ENCODE data around the gene SAA4.
"Not testable (repeated sequence)": the region's sequence is repeated elsewhere in the genome, so short reads cannot be mapped to it uniquely, and the experiment has no call there.

The SAA4 gene

DNA sequence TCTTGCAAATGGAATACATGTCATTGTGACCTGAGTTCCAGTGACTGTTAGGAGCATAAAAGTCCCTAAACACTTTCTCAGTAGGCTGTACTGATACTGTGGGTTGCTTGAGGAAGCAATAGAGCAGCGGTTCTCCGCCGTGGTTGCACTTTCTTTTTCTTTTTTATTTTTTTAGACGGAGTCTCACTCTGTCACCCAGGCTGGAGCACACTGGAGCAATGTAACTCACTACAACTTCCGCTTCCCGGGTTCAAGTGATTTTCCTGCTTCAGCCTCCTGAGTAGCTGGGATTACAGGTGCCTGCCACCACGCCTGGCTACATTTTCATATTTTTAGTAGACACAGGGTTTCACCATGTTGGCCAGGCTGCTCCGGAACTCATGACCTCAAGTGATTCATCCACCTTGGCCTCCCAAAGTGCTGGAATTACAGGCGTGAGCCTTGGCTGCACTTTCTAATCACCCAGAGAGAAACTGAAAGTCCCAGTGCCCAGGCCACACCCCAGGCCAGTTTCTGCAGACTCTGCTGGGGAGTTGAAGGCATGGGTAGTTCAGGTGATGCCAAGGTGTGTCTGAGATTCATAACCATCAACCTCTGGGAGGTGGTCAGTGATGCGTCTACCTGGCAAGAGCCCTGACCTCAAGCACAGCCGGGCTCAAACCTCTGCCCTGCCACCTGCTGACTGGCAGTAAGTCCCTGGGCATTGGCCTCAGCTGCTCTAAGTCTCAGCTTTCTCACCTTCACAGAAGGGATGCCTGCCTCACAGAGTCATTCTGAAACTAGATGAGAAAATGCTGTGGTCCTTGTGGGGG, 10.0 kb upstream of the SAA4 start:
- DNase-seq: not testable (repeated sequence)

DNA sequence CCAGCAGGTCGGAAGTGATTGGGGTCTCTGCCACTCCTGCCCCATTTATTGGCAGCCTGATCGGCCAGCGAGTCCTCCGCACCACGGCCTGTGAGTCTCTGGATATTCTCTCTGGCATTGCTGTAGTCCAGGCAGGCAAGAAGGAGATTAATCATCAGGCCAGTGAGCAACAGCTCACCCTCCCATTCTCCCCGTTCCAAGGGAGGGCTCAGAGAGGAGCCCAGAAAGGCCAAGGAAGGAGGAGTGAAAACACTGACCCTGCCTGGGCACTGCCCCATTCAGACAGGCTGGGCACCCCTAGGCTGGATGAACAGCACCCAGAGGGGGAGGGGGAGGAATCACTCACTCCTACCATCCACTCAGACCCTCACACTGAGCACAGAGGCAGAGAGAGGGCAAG, 8.8 kb upstream of the SAA4 start:
- DNase-seq: no peak

DNA sequence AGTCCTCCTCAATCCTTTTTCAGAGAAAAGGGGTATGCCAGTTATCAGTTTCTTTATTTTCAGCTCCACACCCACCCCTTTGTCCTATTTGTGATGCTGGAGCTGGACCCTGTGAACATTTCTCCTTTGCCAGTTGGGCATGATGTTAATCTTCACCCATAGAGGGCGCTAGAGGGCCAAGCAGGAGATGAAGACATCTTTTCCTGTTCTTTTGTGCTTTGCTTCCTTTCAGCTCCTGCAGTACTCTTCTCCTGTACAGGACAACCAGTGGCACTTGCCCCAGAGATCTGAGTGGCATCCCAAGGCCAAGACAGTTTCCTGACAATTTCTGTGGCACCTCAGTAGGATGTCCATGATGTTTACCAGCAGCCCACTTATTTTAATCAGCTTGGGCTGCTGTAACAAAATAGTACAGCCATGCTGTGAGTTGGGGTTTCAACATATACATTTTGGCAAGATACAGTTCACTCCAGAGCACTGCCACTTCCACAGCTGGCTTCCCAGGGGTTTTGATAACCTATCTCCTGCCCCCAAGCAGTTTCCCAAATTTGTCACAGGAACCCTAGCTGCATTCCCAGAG, 7.3 kb upstream of the SAA4 start:
- peak; percentile 81 for DNase-seq

GRCh38 chr11:18239655-18240054, 3.1 kb upstream of the SAA4 start:
- no peak for DNase-seq

GRCh38 chr11:18235394-18236334, 938 bp downstream of the SAA4 start:
- DNase-seq: no peak

DNA sequence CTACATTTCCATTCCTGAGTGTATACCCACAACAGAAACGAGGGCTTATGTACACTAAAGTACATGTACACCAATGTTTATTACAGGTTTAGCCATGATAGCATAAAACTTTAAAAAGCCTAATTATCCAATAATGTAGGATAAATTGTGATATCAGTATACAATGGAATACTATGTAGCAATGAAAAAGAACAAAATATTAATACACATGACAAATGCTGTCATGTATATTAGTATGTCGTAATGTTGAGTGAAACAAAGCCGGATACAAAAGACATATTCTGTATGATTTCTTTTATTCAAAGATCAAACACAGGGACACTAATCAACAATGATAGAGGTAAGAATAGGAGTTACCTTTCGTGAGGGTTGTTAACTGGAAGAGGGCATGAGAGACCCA, 2.7 kb downstream of the SAA4 start:
- no peak for DNase-seq

GRCh38 chr11:18230859-18231258, 5.7 kb downstream of the SAA4 start:
- no peak for DNase-seq

- no peak for DNase-seq
These were observed 7.1 kb downstream of the SAA4 start for GRCh38 chr11:18229501-18229900.

- DNase-seq: no peak
These were observed 10.7 kb downstream of the SAA4 start for GRCh38 chr11:18225913-18226312.

DNA sequence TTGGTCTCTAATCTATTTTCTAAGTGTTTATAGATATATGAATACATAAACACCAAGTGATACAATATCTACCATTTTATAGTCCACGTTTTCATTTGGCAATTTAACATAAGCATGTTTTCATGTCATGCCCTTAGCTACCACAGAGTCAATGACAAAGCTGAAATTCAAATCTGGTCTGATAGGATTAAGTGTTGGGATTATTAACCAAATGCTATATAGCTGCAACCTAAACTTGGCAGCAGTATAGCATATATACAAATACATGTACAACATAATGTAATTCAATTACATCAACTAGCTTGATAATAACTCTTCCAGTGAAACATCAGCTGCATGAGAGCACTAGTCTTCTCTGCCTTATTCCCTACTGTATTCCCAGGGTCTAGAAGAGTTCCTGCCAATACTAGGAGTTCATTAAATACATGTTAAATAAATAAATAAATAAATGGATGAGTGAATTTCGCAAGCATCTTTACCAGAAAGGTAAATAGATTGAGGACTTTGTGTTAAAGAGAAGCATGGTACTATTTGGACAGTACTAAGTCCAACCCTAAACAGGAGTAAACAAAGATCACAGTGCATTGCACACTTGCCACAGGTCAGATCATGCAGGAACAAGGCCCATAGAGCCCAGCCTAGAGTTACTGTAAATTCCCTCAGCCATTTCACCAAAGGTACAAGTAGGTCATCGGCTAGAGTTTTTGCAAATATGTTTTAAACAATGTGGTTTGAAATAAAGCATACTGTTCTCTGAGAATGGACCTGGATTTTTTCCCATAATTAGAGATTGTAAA, 12.8 kb downstream of the SAA4 start:
- DNase-seq: peak; percentile 82

DNA sequence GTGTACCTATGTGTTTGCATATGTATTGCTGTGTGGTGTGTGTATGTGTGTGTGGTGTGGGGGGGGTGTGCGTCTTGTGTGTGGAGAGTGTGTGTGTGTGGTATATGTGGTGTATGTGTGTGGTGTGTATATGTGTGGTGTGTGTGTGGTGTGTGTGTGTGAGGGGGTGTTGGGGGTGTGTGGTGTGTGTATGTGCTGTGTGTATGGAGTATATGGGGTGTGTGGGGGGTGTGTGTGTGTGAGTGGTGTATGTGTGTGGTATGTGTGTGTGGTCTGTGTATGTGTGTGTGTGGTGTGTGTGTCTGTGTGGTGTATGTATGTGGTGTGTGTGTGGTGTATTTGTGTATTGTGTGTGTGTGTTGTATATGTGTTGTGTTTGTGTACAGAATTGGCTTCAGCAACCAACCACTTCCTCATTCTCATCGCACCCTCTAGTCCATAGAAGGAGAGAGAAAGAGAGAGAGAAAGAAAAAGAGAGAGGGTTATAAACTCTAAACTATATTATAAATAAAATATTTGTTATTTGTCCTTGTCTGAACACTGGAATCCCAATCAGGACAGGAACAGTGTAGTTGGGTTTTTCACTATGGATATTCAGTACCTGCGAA, 13.7 kb downstream of the SAA4 start:
- DNase-seq: no peak

DNA sequence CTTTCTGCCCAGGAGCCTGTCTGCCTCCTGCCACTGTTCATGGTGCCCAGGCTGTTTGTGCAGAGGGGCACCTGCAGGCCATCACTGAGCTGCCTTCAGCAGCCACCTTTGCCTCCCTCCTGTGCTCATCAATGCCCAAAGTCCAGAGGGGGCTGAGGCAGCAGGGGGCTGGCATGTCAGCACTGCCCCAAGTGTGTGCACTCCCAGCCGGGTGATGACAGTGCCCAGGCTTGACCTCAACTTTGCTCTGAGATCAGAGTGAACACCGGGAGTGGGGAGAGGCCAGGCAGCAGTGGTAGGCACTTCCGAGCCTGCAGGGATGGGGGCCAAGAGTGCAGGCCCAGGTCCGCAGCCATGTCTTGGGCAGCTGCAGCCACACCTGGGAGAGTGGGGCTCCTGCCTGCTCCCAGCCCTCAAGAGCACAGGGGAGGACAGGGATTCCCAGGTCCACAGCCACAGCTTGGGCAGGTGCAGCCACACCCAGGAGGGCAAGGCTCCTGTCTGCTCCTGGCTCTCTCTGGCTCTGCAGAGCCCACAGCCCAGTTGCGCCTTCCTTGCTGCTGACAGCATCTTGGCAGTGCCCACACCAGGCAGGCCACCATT, 15.2 kb downstream of the SAA4 start:
- no peak for DNase-seq

DNA sequence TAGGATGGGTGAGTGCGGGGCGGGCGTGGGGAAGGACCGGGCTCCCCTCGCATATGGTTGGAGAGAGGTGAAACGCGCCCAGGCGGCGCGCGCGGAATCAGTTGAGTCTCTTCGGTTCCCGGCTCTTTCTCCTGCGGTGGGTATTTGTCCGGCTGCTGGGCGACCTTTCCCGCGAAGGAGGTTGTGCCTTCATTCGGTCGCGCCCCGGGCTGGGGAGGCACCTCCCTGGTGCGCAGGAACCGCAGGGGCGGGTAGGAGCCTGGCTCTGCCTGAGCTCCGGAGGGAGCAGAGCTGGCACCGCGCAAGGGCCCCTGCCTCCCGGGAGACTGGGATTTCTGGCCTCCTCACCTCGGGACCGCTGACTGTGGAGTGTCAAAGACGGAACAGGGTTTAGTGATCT, 27.5 kb downstream of the SAA4 start:
- DNase-seq: no peak

- DNase-seq: no peak
These were observed 31.8 kb downstream of the SAA4 start for GRCh38 chr11:18204771-18205170.

DNA sequence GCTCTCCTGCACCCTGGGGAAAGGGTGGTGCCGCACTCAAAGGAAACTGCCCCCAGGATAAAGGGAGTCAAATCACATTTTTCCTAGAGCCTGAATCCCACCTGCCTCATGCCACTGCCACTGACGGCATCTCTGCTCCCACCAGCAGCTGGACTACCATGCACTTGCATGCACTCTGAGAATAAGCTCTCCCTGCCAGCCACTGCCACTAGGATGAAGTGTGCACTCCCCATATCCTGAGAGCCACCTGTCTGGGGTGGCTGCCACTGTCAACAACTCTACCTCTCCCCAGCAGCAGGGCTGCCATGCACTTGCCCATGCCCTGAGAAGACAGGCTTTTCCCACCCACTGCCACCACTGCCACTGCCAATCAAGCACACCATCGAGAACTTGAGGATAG, 32.4 kb downstream of the SAA4 start:
- no peak for DNase-seq

DNA sequence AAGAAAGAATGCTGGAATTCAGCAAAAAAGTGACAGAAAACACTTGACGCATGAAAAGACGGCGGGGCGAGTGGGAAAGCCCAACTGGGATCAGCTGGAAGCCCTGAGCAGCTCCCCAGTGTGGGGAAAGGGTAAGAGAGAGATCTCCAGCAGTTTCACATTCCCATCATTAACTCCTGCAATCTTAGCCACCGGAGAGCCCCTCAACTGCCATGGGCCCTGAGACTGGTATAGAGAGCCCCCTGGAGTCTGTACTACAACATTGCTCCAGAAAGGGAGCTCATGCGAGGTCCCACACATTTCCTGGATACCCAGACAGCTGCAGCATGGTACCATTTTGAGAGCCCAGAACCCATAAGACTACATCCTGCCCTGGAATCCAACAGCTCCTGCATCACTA, 32.9 kb downstream of the SAA4 start:
- DNase-seq: peak; percentile 38

DNA sequence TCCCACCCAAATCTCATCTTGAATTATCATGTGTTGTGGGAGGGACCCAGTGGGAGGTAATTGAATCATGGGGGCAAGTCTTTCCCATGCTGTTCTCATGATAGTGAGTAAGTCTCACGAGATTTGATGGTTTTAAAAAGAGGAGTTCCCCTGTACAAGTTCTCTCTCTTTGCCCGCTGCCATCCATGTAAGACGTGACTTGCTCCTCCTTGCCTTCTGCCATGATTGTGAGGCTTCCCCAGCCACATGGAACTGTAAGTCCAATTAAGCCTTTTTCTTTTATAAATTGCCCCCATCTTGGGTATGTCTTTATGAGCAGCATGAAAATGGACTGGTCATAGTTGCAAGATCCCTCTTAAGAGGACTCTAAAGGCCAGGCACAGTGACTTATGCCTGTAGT, 38.9 kb downstream of the SAA4 start:
- not testable (repeated sequence) for DNase-seq

GRCh38 chr11:18196532-18196931, 40.1 kb downstream of the SAA4 start:
- no peak for DNase-seq

DNA sequence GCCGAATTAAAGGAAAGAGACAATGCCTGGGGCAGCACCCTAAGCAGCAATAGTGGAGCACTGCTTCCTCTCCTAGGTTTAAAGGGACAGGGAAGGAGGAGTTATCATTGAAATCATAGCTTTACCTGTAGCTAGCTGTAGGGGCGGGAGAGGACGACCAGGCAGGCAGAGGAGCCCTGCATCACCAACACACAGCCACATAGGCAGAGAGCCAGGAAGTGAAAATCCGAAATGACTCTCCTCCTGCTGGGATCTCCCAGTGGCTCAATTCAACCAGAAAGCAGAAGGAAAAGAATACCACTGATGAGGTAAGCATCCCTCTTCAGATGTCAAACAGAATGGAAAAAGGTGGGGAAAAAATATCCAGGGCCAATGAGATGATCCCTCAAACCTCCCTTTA, 43.6 kb downstream of the SAA4 start:
- peak; percentile 10 for DNase-seq

DNA sequence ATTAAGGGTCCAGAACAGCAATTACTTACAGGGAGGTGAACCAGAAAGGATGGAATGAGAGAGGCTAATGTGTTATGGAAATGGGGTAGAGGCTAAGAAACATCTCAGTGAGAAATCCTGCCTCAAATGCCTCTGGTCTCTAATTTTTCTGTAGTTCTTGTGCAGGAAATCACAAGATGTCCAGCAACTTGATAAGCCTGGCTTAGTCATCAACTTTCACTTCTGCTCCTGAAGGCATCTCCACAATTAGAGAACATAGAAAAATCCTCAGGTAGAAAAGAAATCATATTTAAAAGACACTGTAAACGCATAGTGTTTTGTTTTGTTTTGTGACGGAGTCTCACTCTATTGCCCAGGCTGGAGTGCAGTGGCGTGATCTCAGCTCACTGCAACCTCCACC, 45.2 kb downstream of the SAA4 start:
- DNase-seq: no peak

GRCh38 chr11:18189476-18190245, 46.9 kb downstream of the SAA4 start:
- not testable (repeated sequence) for DNase-seq
